Gastrocnemius medialis (tissue), 4 donors: Measurements from ENCODE around the gene LARGE1. TPM values are rescaled to one million over a fixed set of nuclear protein-coding genes. Genes with fewer than 3 reads are reported as not detected.

Source experiments
- ATAC-seq, 2 donors: fragments of 150-250 bp; one replicate each; pipeline ENCODE4 v1.9.1; 2016
- DNase-seq, 2 donors: peaks; one replicate each; pipeline ENCODE4 v3.0.0-alpha.2; 2019
- H3K27ac ChIP-seq, 4 donors: fragments of 200-600 bp; sonication (generic); 1 replicate in 1 of 4; 2 replicates in 3 of 4; pipeline ENCODE4 v1.5.1; 2016 to 2018; ENCODE audit warnings: mild to moderate bottlenecking in 2 of 4, moderate library complexity in 1 of 4
- H3K27me3 ChIP-seq, 3 donors: fragments of 200-600 bp; sonication (generic) in 2 of 3; 1 replicate in 1 of 3; 2 replicates in 2 of 3; pipeline versions ENCODE4 v1.5.1 to v1.6.0; 2016 to 2019; ENCODE audit warnings: mild to moderate bottlenecking in 1 of 3, moderate library complexity in 1 of 3
- H3K36me3 ChIP-seq, 2 donors: fragments of 200-600 bp; sonication (generic) in 1 of 2; one replicate each; pipeline ENCODE4 v1.5.1; 2017 to 2018
- H3K4me1 ChIP-seq, 2 donors: fragments of 200-600 bp; sonication (generic) in 1 of 2; one replicate each; pipeline ENCODE4 v1.5.1; 2016 to 2017; ENCODE audit warnings: mild to moderate bottlenecking in 2 of 2
- H3K4me3 ChIP-seq, 4 donors: fragments of 200-600 bp; sonication (generic) in 3 of 4; 1 replicate in 1 of 4; 2 replicates in 3 of 4; pipeline ENCODE4 v1.5.1; 2016 to 2019; ENCODE audit warnings: mild to moderate bottlenecking in 2 of 4
- H3K9me3 ChIP-seq, 3 donors: fragments of 200-600 bp; sonication (generic) in 2 of 3; 1 replicate in 1 of 3; 2 replicates in 2 of 3; pipeline ENCODE4 v1.5.1; 2016 to 2019
- CTCF ChIP-seq, 5 experiments: fragments of 450-650 bp in 3 of 5; fragments of 200-600 bp in 2 of 5; sonication (generic) in 2 of 5; IDR thresholded peaks in 4 of 5; conservative IDR thresholded peaks in 1 of 5; 1 replicate in 4 of 5; 2 replicates in 1 of 5; pipeline ENCODE4 v1.5.1; 2016 to 2019; ENCODE audit warnings: antibody characterized with exemption in 5 of 5, mild to moderate bottlenecking in 3 of 5, moderate library complexity in 3 of 5
- POLR2A ChIP-seq, 2 donors: fragments of 450-650 bp; IDR thresholded peaks; one replicate each; pipeline ENCODE4 v1.6.1; 2017; ENCODE audit warnings: antibody characterized with exemption in 2 of 2, mild to moderate bottlenecking in 2 of 2, moderate library complexity in 2 of 2
- in situ Hi-C, 4 donors: fragments of 200-750 bp; cut with MboI; loops; one replicate each; pipeline versions ENCODE4 v1.15.0 to v1.8.0; 2017; ENCODE audit warnings: low sequenced_read_pairs in 4 of 4
- intact Hi-C: fragments of 100-400 bp; cut with DNase I; formaldehyde crosslinking; loops from one replicate; pipeline ENCODE4 v1.15.1; 2023; ENCODE audit warnings: low total_unique reads
- total RNA-seq, 4 donors: library from RNA; depleted of rRNA; stranded (reverse); fragments of >200 nt; gene quantifications; one replicate each; pipeline versions ENCODE4 v1.1.0 to v1.2.3, GENCODE V29; 2016

The LARGE1 gene
- total RNA-seq, 4 donors from 2014 or later = 48.5 to 91.0 (median 68.4) TPM

GRCh38 chr22:33493476-33494205 lies 426.6 kb downstream of the LARGE1 start:
- TF ChIP-seq CTCF (IDR thresholded peaks at IDR 0.05 in 4 of 5, conservative IDR thresholded peaks at IDR 0.05 in 1 of 5) (no peak), POLR2A (IDR thresholded peaks at IDR 0.05) (no peak)
- H3K27ac ChIP-seq = no peak overlapping the region
- no peaks in the 10 kb centered on the region for H3K9me3 ChIP-seq
- in situ Hi-C loops = no loop called here
- intact Hi-C loops = no loop called here
- H3K4me3 ChIP-seq = no peak overlapping the region
- H3K36me3 ChIP-seq = no peaks in the 10 kb centered on the region
- H3K27me3 ChIP-seq = no peaks in the 10 kb centered on the region
- DNase-seq (no peak), ATAC-seq (no peak)
- peaks cover 8 to 14% of the 10 kb centered on the region in 2 donors for H3K4me1 ChIP-seq

- intact Hi-C loops = no loop called here
- H3K36me3 ChIP-seq = no peaks in the 10 kb centered on the region
- TF ChIP-seq POLR2A (IDR thresholded peaks at IDR 0.05) (no peak), CTCF (IDR thresholded peaks at IDR 0.05 in 4 of 5, conservative IDR thresholded peaks at IDR 0.05 in 1 of 5) (no peak)
- no peaks in the 10 kb centered on the region for H3K9me3 ChIP-seq
- ATAC-seq (no peak), DNase-seq (no peak)
- peaks cover 0 to 3% of the 10 kb centered on the region in 2 donors for H3K4me1 ChIP-seq
- H3K4me3 ChIP-seq = peak overlapping the region in 1 of 4 donors; percentile 8
- in situ Hi-C loops = no loop called here
- no peaks in the 10 kb centered on the region for H3K27me3 ChIP-seq
- peak overlapping the region in 2 of 4 donors; percentile 10 to 22 for H3K27ac ChIP-seq
Measured at GRCh38 chr22:33492210-33492651, 428.0 kb downstream of the LARGE1 start.

- H3K4me3 ChIP-seq = no peak overlapping the region
- no peaks in the 10 kb centered on the region for H3K36me3 ChIP-seq
- no peaks in the 10 kb centered on the region for H3K27me3 ChIP-seq
- H3K4me1 ChIP-seq = no peaks in the 10 kb centered on the region
- H3K27ac ChIP-seq = no peak overlapping the region
- in situ Hi-C loops (no loop called here), intact Hi-C loops (loop anchor here (2.0 kb wide), 1 partner anchor 78 kb away; no protein-coding TSS in a partner anchor)
- no peak for DNase-seq
- no peak for TF ChIP-seq CTCF (IDR thresholded peaks at IDR 0.05 in 4 of 5, conservative IDR thresholded peaks at IDR 0.05 in 1 of 5)
- no peak for TF ChIP-seq POLR2A (IDR thresholded peaks at IDR 0.05)
- ATAC-seq = no peak
- H3K9me3 ChIP-seq = no peaks in the 10 kb centered on the region
Measured at GRCh38 chr22:33487041-33487716, 433.1 kb downstream of the LARGE1 start.

GRCh38 chr22:33481550-33481949 lies 438.7 kb downstream of the LARGE1 start:
- no peaks in the 10 kb centered on the region for H3K9me3 ChIP-seq

More at GRCh38 chr22:33481550-33481949, 438.7 kb downstream of the LARGE1 start:
- Histone ChIP-seq H3K4me3 (no peak overlapping the region), H3K36me3 (no peaks in the 10 kb centered on the region), H3K27ac (no peak overlapping the region), H3K27me3 (no peaks in the 10 kb centered on the region), H3K4me1 (peaks cover 18% of the 10 kb centered on the region in 2 donors)
- ATAC-seq = no peak
- TF ChIP-seq POLR2A (IDR thresholded peaks at IDR 0.05) = no peak
- TF ChIP-seq CTCF (IDR thresholded peaks at IDR 0.05 in 4 of 5, conservative IDR thresholded peaks at IDR 0.05 in 1 of 5) = no peak
- no peak for DNase-seq
- in situ Hi-C loops (no loop called here), intact Hi-C loops (no loop called here)
